CD4-positive, alpha-beta T cell treated with Interleukin-6 for 4 hours (primary cell): ENCODE results near the gene SLC2A10.

Experiments
- DNase-seq: peaks from one replicate; pipeline ENCODE4 v3.0.0-alpha.2; 2020; ENCODE audit warnings: mixed read lengths

The SLC2A10 gene

GRCh38 chr20:46771195-46771588, 61.7 kb downstream of the SLC2A10 start:
- no peak for DNase-seq

GRCh38 chr20:46772901-46773300, 63.5 kb downstream of the SLC2A10 start:
- no peak for DNase-seq

- no peak for DNase-seq
Measured at GRCh38 chr20:46773680-46774079, 64.2 kb downstream of the SLC2A10 start.

GRCh38 chr20:46774236-46774635, 64.8 kb downstream of the SLC2A10 start:
- no peak for DNase-seq

- DNase-seq = no peak
Measured at GRCh38 chr20:46774943-46775560, 65.6 kb downstream of the SLC2A10 start.

GRCh38 chr20:46775806-46776205, 66.4 kb downstream of the SLC2A10 start:
- no peak for DNase-seq

- DNase-seq = no peak
Measured at GRCh38 chr20:46777331-46777730, 67.9 kb downstream of the SLC2A10 start.

GRCh38 chr20:46779831-46780230, 70.4 kb downstream of the SLC2A10 start:
- DNase-seq = no peak

GRCh38 chr20:46784436-46785127, 75.1 kb downstream of the SLC2A10 start:
- DNase-seq = no peak
